Measurements from ENCODE around the gene JARID2.

JARID2 gene

DNA sequence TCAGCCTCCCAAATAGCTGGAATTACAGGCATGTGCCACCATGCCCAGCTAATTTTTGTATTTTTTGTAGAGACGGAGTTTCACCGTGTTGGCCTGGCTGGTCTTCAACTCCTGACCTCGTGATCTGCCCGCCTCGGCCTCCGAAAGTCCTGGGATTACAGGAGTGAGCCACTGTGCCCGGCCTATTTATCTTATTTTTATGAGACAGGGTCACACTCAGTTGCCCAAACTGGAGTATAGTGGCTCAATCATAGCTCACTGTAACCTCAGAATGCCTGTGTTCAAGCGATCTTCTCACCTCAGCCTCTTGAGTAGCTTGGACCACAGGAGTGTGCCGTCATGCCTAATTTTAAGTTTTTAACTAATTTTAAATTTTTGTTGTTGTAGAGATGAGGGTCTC lies 114.4 kb downstream of the JARID2 start:
- DNase-seq: no peak

GRCh38 chr6:15361197-15361596 lies 115.3 kb downstream of the JARID2 start:
- no peak for DNase-seq

DNA sequence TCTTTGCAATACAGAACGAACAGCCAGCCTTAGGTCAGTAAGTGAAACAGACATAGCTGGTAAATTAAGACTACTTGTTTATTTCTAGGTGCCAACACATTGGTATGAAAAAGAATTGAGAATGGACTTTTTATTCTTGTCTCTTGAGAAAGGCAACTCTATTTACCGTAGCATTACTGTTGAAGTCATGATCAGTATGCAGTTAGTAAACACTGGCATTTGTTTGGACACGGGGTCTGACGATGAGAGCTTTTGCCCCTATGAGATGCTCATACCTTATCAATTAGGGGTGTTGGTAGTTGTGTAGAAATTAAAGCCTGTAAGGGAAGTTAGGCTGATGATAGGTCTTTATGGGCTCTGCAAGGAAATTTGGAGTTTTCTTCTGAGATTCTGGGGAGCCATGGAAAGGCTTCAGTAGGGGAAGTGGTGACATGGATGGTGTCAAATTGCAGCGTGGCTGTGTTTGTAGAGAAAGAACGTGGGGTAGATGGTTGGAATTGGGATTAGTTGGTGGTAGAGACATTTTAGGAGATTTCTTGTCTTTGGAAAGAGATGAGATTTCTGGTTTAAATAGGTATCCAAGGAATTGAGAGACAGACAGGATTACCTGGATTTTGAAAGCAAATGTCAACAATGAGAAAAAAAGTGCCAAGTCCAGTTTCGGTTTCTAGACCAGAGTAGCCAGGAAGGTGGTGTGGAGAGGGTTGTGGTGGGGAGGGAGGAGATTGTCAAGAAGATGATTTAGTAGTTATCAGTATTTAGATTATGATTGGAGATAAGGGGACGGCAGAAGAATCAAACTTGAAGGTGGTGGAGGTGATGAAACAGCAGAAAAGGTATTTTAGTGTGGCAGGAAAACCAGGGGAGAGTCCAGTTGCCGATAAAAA lies 116.6 kb downstream of the JARID2 start:
- DNase-seq: no peak

DNA sequence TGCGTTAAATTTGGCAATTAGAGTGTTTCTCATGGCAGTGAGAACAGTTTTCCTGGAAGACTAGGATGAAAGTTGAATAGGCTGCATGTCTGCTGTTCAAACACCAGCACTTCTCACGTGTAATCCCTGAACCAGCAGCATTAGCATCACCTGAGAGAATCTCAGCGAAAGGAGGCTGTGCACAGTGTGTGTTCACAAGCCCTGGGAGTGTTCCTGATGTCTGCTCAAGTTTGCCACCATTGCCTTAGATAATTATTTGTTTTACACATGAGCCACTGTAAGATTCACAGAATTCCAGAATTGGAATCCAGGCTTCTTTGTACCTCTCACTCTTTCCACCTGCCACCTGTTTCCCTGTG lies 117.3 kb downstream of the JARID2 start:
- no peak for DNase-seq

DNA sequence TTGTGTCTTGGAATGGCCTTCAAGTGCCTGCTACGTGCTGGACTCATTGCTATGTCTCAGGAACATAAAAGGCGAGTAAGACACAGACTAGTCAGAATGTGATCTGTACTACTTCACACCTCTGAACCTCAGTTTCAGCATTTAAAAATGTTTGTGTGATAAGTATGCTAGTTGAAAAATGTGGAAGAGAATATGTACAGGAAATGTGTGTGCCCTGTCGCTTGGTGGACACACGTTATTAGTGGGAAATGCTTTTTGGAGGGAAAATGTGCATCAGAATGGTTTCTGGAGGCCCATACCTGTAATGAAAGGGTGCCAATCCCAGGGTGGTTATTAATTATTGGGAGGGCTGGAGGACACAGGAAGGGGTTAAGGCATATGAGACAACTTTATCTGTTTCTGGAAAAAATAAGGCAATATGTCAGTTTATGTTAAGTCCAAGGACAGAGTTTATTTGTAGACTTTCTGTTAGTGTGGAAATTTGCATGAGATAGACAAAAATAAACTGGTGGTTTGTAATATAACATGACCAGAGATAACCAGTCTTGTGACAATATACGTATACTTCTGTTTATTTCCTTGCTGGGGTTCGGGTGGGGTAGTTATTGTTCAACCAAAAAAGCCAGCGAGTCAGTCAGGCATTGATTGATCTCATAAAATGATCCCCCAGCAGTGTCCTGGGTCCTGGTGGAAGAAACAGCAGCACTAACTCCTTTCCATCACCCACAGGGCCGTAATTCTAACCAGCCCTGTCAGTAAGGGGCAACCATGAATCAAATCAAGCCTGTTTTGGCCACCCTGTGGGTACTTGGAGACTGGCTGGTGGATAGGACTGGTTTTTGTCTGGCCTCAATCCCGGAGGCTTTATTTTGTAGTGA lies 117.9 kb downstream of the JARID2 start:
- DNase-seq: peak in 2 of 4 experiments; percentile 43 to 45

DNA sequence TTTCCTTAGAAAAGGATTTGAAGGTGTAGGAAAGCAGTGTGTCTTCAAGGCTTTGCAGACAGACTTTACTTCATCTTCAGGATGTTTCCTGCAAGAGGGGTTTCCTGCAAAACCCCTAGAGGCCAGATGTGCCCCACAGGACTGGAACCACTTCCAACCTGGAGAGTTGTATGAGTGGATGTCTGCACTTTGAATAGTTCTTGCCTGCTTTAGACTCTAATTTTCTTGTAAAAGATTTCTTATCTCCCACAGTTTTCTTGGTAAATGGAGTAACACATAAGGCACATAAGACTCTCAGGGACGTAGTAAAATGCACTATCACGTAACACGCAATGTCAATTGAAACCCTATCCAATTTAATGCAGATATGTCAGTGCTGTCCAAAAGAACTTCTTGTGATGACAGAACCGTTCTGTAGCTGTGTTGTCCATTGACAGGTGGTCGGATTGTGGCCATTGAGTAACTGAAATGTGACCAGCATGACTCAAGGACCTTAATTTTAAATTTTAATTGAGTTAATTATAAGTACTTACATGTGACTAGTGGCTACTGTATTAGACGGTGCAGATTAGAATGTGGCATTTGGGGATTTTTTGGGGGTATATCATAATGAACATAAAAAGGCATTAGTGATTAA lies 118.7 kb downstream of the JARID2 start:
- DNase-seq: no peak

DNA sequence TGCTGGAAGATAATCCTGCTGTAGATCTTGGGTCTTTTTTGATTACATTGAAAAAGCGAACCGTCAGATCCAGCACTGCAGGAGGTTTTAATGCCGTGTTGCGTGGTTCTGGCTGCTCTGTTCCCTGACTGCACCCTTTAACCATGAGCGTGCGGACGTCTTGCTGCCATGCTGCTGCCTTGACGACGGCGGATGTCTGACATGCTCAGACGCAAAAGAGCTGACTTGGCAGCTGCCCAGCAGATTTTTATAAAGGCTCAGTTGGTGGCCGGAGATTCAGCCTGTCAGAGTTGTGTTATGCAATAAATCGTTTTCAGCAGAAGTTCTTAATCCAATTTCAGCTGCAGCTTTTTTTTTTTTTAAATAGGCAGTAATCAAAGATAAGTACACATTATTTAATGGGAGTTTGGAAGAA lies 119.4 kb downstream of the JARID2 start:
- peak; percentile 92 to 96 (median 94) for DNase-seq

- no peak for DNase-seq
Measured at GRCh38 chr6:15366003-15366535, 120.2 kb downstream of the JARID2 start.

DNA sequence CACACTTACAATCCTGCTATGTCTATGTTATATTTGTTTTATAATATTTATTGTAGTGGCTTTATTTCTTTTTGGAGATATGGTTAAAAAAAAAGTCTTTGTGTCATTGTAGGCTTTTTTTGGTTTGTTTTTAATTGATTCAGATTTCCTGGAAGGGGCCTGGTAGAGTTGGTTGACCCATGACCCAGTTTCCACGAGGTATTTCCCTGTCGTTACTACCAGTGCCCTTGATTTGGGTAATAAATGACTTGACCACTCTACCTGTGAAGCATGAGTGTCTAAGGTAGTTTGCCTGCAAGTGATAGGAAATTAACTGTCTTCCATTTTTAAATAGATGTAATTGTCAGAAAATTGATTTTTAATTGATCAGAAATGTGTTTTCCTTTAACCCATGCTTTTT lies 121.0 kb downstream of the JARID2 start:
- no peak for DNase-seq

DNA sequence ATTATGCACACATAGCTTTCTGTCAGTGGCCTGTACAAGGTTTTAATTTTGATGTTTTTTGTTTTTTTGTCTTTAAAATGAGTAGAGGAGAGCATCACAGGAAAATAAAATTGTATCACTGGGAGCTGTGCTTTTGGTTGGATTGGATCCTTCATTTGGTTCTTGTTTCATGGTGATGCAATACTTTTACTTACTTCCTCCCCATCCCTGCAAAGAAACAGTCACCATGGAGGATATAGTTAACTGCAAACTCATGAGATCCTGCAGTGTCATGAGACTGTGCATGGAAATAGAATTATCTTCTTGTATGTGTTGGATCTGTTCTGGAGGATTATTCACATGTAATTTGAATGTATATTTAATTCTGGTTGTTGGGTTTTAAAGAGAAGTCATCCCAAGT lies 122.3 kb downstream of the JARID2 start:
- DNase-seq: peak; percentile 48 to 90 (median 78)

DNA sequence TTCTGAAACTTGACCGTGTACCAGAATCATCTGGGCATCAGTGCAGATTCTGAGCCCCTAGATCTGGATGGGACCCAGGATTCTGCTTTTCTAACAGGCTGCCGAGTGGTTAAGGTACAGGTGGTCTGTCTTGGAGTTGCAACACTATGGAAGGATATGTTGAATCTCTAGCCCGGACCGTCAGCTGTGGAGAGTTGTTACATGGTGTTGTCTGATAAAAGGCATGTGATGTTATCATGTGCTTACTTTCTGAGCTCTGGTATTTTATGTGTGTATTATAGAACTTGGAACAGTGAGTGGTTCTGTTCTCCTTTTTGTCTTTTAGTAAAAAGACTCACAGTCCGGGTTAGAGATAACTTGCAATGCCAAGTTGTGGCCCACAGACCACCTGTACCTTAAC lies 123.0 kb downstream of the JARID2 start:
- peak in 3 of 4 experiments; percentile 32 to 51 (median 39) for DNase-seq

GRCh38 chr6:15369838-15370237 lies 124.0 kb downstream of the JARID2 start:
- DNase-seq: no peak

- DNase-seq: no peak
Measured at GRCh38 chr6:15370733-15371671, 125.1 kb downstream of the JARID2 start.

DNA sequence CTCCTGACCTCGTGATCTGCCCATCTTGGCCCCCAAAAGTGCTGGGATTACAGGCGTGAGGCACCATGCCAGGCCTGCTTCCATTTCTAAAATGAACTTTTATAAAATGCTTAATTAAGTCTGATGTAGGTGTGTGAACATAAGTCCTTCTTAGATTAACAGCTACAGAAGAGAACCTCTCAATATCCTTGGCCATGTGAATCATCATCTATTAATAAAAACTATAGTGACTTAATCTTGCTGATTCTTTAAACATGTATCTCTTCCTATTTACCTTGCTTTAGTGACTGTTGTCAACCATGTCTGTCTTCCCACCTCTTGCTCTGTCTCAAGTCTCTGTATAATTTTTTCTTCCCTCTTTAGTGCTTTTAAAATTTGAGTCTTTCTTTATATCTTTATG lies 127.1 kb downstream of the JARID2 start:
- DNase-seq: no peak

- no peak for DNase-seq
Measured at GRCh38 chr6:15374119-15374518, 128.2 kb downstream of the JARID2 start.

DNA sequence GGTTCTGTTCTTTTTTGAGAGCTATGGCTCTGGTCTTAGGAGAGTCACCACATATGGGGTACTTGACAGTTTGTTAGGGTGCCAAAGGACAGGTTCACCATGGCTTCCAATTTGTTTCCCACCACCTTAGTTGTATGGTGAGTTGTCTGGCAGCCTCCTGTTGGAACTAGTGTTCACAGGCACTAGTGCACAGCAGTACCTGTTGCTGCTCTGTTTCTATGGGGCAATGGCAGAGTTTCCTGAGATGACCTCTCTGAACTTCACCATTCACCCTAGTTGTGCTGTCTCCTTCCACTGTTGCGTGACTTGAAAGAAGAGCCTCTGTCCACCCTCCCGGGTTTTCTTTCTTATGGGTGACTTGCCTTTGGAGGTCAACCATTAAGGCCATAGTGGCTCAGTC lies 129.1 kb downstream of the JARID2 start:
- DNase-seq: no peak

- DNase-seq: no peak
Measured at GRCh38 chr6:15375638-15376290, 129.9 kb downstream of the JARID2 start.

GRCh38 chr6:15376900-15377487 lies 131.1 kb downstream of the JARID2 start:
- no peak for DNase-seq

DNA sequence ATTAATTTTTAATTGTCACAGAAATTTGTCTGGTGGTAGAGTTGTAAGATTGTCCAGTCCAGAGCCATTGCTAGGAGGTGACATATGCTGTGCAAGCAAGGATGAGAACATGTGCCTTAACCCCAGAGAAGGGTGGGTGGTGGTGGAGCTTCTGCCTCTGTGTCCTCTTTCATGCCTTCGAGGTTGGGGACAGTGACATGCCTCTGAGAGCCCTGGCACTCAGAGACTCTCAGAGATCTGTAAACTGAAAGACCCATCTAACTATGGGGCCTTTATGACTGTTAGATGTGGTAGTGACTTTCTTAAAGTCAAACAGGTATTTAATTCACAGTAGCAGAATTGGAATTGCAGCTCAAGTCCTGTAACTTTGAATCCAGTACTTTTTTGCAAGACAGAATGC lies 132.4 kb downstream of the JARID2 start:
- DNase-seq: no peak

DNA sequence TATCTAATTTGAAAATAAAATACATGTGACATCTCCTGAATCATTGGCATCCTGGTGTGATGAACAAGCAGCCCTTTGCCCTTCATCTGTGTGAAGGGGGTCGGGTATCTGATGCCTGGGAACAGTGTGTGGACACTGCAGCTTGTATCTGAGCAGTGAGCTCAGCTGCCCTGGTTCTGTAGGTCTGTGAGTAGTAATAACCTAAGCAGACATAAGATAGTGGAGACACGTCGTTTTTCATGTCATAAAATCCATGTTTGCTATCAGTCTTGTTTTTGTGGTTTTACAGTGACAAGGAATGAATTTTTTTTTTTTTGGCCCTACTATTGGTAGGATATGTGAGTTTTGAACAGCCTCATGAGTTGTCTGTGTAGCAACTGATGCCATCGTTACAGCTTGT lies 133.0 kb downstream of the JARID2 start:
- DNase-seq: no peak

DNA sequence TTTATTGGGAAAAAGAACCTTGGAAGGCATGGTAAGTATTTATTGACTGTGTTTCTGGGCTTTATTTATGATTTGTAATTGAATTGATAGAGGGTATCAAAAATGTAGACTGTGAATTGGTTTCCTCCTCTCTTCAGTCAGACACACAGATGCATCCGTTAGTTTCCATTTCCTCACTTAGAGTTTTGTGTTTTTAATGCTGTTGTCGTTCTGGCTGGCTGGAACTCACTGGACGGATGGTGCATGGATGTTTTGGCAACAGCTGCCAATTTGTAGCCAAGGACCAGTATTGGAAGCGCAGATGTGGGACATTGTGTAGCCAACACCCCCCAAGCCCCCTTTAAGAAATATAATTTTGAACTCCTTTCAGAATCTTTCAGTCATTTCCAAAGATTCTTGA lies 134.5 kb downstream of the JARID2 start:
- no peak for DNase-seq
